ENCODE results near the gene STX1A. TPM values are rescaled to one million over a fixed set of nuclear protein-coding genes. Genes with fewer than 3 reads are reported as not detected.
A peak's percentile ranks its signal among the peaks of the same experiment; 100 is the strongest.

Gene STX1A
- total and polyA plus RNA-seq, 2 of the 13 experiments (the other 11 are each of a cell fraction or from before 2014, with no cell fraction given): 6.1 to 12.2 TPM

- no peak for TF ChIP-seq KAT8 (CRISPR knock-in tag; IDR thresholded peaks at IDR 0.05)
- no peak for TF ChIP-seq POLR2G (IDR thresholded peaks at IDR 0.05; ENCODE audit: low read depth, low read length)
- TF ChIP-seq EEA1 (CRISPR knock-in tag; IDR thresholded peaks at IDR 0.05; ENCODE audit: borderline replicate concordance): no peak
- peak; percentile 39; the same call in 1 of the 2 replicates for TF ChIP-seq RXRB (CRISPR knock-in tag; IDR thresholded peaks at IDR 0.05; ENCODE audit: borderline replicate concordance)
- TF ChIP-seq ZNF788 (CRISPR knock-in tag; IDR thresholded peaks at IDR 0.05; ENCODE audit: borderline replicate concordance): 0 out of 2 replicates have a peak, but pooled peaks have one; percentile 19
- peak; percentile 48; the same call in 1 of the 2 replicates for TF ChIP-seq SALL1 (CRISPR knock-in tag; IDR thresholded peaks at IDR 0.05)
- no peak for TF ChIP-seq ZNF333 (CRISPR knock-in tag; IDR thresholded peaks at IDR 0.05; ENCODE audit: borderline replicate concordance)
- TF ChIP-seq ZMYM2 (CRISPR knock-in tag; IDR thresholded peaks at IDR 0.05): 0 out of 2 replicates have a peak, but pooled peaks have one; percentile 22
- peak; percentile 88 for TF ChIP-seq ZNF629 (CRISPR knock-in tag; conservative IDR thresholded peaks at IDR 0.05)
- TF ChIP-seq RBM39 (IDR thresholded peaks at IDR 0.05; ENCODE audit: low read depth, low read length, poor library complexity, severe bottlenecking): no peak
- TF ChIP-seq PRDM15 (CRISPR knock-in tag; IDR thresholded peaks at IDR 0.05): peak; percentile 68
- no peak for TF ChIP-seq ZNF496 (CRISPR knock-in tag; IDR thresholded peaks at IDR 0.05; ENCODE audit: insufficient replicate concordance)
- TF ChIP-seq ZBTB33 (CRISPR knock-in tag; IDR thresholded peaks at IDR 0.05): no peak
- peak; percentile 74 for TF ChIP-seq ZMYM3 (CRISPR knock-in tag; IDR thresholded peaks at IDR 0.05)
- TF ChIP-seq BCL6 (CRISPR knock-in tag; IDR thresholded peaks at IDR 0.05): no peak
- TF ChIP-seq IKZF4 (CRISPR knock-in tag; IDR thresholded peaks at IDR 0.05; ENCODE audit: borderline replicate concordance, low read depth, not compliant biosample characterization): no peak
- peak; percentile 52 for TF ChIP-seq RARA (CRISPR knock-in tag; IDR thresholded peaks at IDR 0.05)
- no peak for TF ChIP-seq ZBTB20 (CRISPR knock-in tag; IDR thresholded peaks at IDR 0.05; ENCODE audit: borderline replicate concordance, low read depth)
- TF ChIP-seq POGK (CRISPR knock-in tag; conservative IDR thresholded peaks at IDR 0.05): peak; percentile 78; the same call in 1 of the 2 replicates
- TF ChIP-seq ONECUT2 (CRISPR knock-in tag; IDR thresholded peaks at IDR 0.05): no peak
- TF ChIP-seq ZNF746 (CRISPR knock-in tag; IDR thresholded peaks at IDR 0.05): no peak
- peak; percentile 25 for TF ChIP-seq ZEB1 (IDR thresholded peaks at IDR 0.05; ENCODE audit: insufficient replicate concordance, low read depth)
- TF ChIP-seq ZNF777 (CRISPR knock-in tag; IDR thresholded peaks at IDR 0.05): no peak
- TF ChIP-seq MTF2 (CRISPR knock-in tag; IDR thresholded peaks at IDR 0.05; ENCODE audit: borderline replicate concordance): no peak
These were observed 66.9 kb downstream of the STX1A start (continued) for GRCh38 chr7:73652541-73652949.
